Gastroesophageal sphincter (tissue), 4 donors: ENCODE measurements around the gene PLEKHA7. TPM values are rescaled to one million over a fixed set of nuclear protein-coding genes. Genes with fewer than 3 reads are reported as not detected.
"Not testable (repeated sequence)": the region's sequence is repeated elsewhere in the genome, so short reads cannot be mapped to it uniquely, and the experiment has no call there.

ENCODE experiments used
- ATAC-seq: fragments of 150-250 bp; one replicate; pipeline ENCODE4 v1.9.1; 2016; ENCODE audit warnings: mild to moderate bottlenecking, moderate library complexity
- H3K27ac ChIP-seq, 4 donors: fragments of 200-600 bp; sonication (generic) in 3 of 4; 1 replicate in 3 of 4; 2 replicates in 1 of 4; pipeline ENCODE4 v1.5.1; 2016 to 2019
- H3K27me3 ChIP-seq: fragments of 200-600 bp; sonication (generic); one replicate; pipeline ENCODE4 v1.5.1; 2019
- H3K36me3 ChIP-seq, 2 donors: fragments of 200-600 bp; sonication (generic); one replicate each; pipeline ENCODE4 v1.5.1; 2019; ENCODE audit warnings: control low read depth in 1 of 2
- H3K4me1 ChIP-seq, 3 donors: fragments of 200-600 bp; sonication (generic); 1 replicate in 2 of 3; 2 replicates in 1 of 3; pipeline ENCODE4 v1.5.1; 2016 to 2019; ENCODE audit warnings: control low read depth in 2 of 3
- H3K4me3 ChIP-seq, 2 donors: fragments of 200-600 bp; sonication (generic); one replicate each; pipeline ENCODE4 v1.5.1; 2019; ENCODE audit warnings: mild to moderate bottlenecking in 1 of 2, moderate library complexity in 1 of 2
- H3K9me3 ChIP-seq, 3 donors: fragments of 200-600 bp; sonication (generic); one replicate each; pipeline ENCODE4 v1.5.1; 2017 to 2019; ENCODE audit warnings: control low read depth in 2 of 3
- EP300 ChIP-seq: sonication (generic); formaldehyde crosslinking; IDR thresholded peaks from one replicate; pipeline ENCODE4 v1.6.1; 2017; ENCODE audit warnings: antibody characterized with exemption, mild to moderate bottlenecking
- POLR2A ChIP-seq, 2 donors: fragments of 450-650 bp; IDR thresholded peaks; one replicate each; pipeline ENCODE4 v1.6.1; 2017; ENCODE audit warnings: antibody characterized with exemption in 2 of 2, mild to moderate bottlenecking in 2 of 2, moderate library complexity in 1 of 2
- POLR2AphosphoS5 ChIP-seq: sonication (generic); formaldehyde crosslinking; IDR thresholded peaks from one replicate; pipeline ENCODE4 v1.6.1; 2017; ENCODE audit warnings: antibody characterized with exemption
- WGBS, 2 donors: methylation state at CpG; one replicate each; pipeline ENCODE4 v1.1.5; 2018; ENCODE audit warnings: low coverage in 1 of 2; 5-methylcytosine and 5-hydroxymethylcytosine counted together
- total RNA-seq, 4 donors: library from RNA; depleted of rRNA; stranded (reverse); fragments of >200 nt; gene quantifications; one replicate each; pipeline ENCODE4 v1.1.0, GENCODE V29; 2016
- TF ChIP-seq, protein P1 (sequence below), 4 experiments: fragments of 200-600 bp in 2 of 4; fragments of 450-650 bp in 2 of 4; sonication (generic) in 1 of 4; IDR thresholded peaks; one replicate each; pipeline ENCODE4 v1.5.1; 2017 to 2019; ENCODE audit warnings: antibody characterized with exemption in 4 of 4, mild to moderate bottlenecking in 2 of 4, moderate library complexity in 2 of 4

The PLEKHA7 gene
- total RNA-seq, 4 donors from 2014 or later: 8.6 to 13.2 (median 12.2) TPM

DNA sequence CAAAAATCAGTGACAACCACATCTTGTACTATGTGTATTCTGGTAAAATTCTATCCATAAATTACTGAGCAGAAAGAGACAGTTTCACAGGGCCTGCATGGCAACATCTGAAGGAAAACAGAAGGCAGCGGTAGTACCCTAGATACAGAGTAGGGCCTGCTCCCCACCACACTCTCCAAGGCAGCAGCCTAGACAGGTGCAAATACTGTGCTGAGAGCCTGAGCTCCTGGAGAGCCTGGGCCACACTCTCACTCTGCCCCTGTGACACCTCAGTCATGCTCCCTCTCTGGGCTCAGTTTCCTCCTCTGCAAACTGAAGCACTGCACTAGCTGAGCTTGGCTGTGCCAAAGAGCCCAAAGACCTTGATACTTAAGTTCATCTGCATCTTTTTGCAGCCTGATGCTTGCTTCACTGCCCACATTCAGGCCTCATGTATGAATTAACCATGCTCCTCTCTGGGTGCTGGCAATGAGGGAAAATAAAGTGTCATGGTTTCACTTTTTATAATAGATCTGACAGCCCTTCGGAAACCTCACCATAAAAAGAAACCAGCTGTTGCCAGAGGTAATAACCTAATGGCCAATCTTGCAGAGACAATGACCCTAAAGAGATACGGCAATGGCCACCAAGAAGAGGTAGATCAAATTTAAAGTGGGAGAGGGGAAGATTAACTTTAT is 104.7 kb downstream of the PLEKHA7 start:
- Histone ChIP-seq H3K4me3 (no peak overlapping the region), H3K9me3 (no peaks in the 10 kb centered on the region), H3K4me1 (peaks cover 0 to 30% (median 0%) of the 10 kb centered on the region in 3 donors), H3K36me3 (no peaks in the 10 kb centered on the region), H3K27ac (no peak overlapping the region), H3K27me3 (no peaks in the 10 kb centered on the region)
- 49% methylated on average over 3 of the region's 3 CpGs; no CpG with 5 or more reads in 1 of the 2 donors for WGBS, 2 donors
- no peak for ATAC-seq
- no peak for TF ChIP-seq EP300
- TF ChIP-seq, protein P1, sequence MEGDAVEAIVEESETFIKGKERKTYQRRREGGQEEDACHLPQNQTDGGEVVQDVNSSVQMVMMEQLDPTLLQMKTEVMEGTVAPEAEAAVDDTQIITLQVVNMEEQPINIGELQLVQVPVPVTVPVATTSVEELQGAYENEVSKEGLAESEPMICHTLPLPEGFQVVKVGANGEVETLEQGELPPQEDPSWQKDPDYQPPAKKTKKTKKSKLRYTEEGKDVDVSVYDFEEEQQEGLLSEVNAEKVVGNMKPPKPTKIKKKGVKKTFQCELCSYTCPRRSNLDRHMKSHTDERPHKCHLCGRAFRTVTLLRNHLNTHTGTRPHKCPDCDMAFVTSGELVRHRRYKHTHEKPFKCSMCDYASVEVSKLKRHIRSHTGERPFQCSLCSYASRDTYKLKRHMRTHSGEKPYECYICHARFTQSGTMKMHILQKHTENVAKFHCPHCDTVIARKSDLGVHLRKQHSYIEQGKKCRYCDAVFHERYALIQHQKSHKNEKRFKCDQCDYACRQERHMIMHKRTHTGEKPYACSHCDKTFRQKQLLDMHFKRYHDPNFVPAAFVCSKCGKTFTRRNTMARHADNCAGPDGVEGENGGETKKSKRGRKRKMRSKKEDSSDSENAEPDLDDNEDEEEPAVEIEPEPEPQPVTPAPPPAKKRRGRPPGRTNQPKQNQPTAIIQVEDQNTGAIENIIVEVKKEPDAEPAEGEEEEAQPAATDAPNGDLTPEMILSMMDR (IDR thresholded peaks at IDR 0.05): no peak
- TF ChIP-seq POLR2A (IDR thresholded peaks at IDR 0.05): no peak
- no peak for TF ChIP-seq POLR2AphosphoS5

- Histone ChIP-seq H3K36me3 (no peaks in the 10 kb centered on the region), H3K27me3 (no peaks in the 10 kb centered on the region), H3K4me3 (no peak overlapping the region), H3K9me3 (no peaks in the 10 kb centered on the region), H3K27ac (no peak overlapping the region), H3K4me1 (peaks cover 0 to 28% (median 0%) of the 10 kb centered on the region in 3 donors)
- no peak for ATAC-seq
- 86 to 100% methylated on average over 1 of the region's 1 CpG for WGBS, 2 donors
- TF ChIP-seq EP300: no peak
- no peak for TF ChIP-seq POLR2AphosphoS5
- no peak for TF ChIP-seq POLR2A (IDR thresholded peaks at IDR 0.05)
- TF ChIP-seq, protein P1 (IDR thresholded peaks at IDR 0.05): no peak
These were observed 108.8 kb downstream of the PLEKHA7 start for GRCh38 chr11:16905375-16905774.

DNA sequence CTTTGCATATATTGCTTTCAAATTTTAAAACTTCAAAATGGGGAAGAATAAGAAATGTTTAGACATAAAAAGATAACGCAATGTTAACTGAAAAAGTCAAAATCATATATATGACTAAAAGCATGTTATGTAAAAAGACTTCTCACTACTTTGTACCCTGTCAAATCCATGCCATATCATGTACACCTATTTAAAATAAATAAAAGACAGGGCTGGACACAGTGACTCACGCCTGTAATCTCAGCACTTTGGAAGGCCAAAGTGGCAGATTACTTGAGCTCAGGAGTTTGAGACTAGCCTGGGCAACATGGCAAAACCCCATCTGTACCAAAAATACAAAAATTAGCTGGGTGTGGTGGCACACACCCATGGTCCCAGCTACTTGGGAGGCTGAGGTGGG is 109.5 kb downstream of the PLEKHA7 start:
- WGBS, 2 donors: 90 to 94% methylated on average over 2 of the region's 2 CpGs
- H3K4me3 ChIP-seq, H3K27me3 ChIP-seq, H3K27ac ChIP-seq, H3K36me3 ChIP-seq, H3K9me3 ChIP-seq, ATAC-seq: not testable (repeated sequence)
- peaks cover 0 to 24% (median 0%) of the 10 kb centered on the region in 3 donors for H3K4me1 ChIP-seq

GRCh38 chr11:16902781-16903378 is 111.3 kb downstream of the PLEKHA7 start:
- Histone ChIP-seq H3K9me3 (no peaks in the 10 kb centered on the region), H3K27me3 (no peaks in the 10 kb centered on the region), H3K4me3 (no peak overlapping the region), H3K27ac (no peak overlapping the region), H3K36me3 (no peaks in the 10 kb centered on the region), H3K4me1 (peaks cover 0 to 17% (median 0%) of the 10 kb centered on the region in 3 donors)
- 8 to 55% methylated on average over 1 to 2 of the region's 2 CpGs for WGBS, 2 donors
- no peak for TF ChIP-seq POLR2A (IDR thresholded peaks at IDR 0.05)
- TF ChIP-seq, protein P1 (IDR thresholded peaks at IDR 0.05): no peak
- no peak for TF ChIP-seq EP300
- TF ChIP-seq POLR2AphosphoS5: no peak
- ATAC-seq: no peak

DNA sequence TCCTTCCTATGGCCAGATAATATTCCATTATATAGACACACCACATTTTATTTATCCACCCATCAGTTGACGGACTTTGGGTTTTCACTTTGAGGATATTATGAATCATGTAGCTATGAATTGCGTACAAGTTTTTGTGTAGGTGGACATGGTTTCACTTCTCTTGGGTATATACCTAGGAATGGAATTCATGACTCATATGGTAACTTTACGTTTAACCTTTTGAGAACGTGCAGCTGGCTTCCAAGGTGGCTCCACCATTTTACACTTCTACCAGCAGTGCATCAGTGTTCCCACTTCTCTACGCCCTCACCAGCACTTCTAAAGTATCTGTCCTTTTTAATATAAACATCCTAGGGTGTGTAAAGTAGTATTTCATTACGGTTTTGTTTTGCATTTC is 112.0 kb downstream of the PLEKHA7 start:
- Histone ChIP-seq H3K36me3 (no peaks in the 10 kb centered on the region), H3K4me3 (no peak overlapping the region), H3K27me3 (no peaks in the 10 kb centered on the region), H3K27ac (no peak overlapping the region), H3K9me3 (no peaks in the 10 kb centered on the region), H3K4me1 (peaks cover 0 to 17% (median 0%) of the 10 kb centered on the region in 3 donors)
- WGBS, 2 donors: 72 to 76% methylated on average over 6 of the region's 6 CpGs
- ATAC-seq: no peak
- TF ChIP-seq, protein P1 (IDR thresholded peaks at IDR 0.05): no peak
- no peak for TF ChIP-seq EP300
- TF ChIP-seq POLR2AphosphoS5: no peak
- TF ChIP-seq POLR2A (IDR thresholded peaks at IDR 0.05): no peak
